D721Med (cell line): Measurements from ENCODE around the gene TNFAIP2.

ENCODE experiments used
- DNase-seq: peaks from one replicate; pipeline ENCODE4 v3.0.0; 2011; ENCODE audit warnings: low spot score; ENCODE audit not compliant: insufficient read length
- FAIRE-seq: peaks from 2 replicates; lab custom pipeline; 2011; peaks lifted over from hg19 to GRCh38; lab: Jason Lieb, UNC
- CTCF ChIP-seq: IDR thresholded peaks from 2 replicates; pipeline ENCODE4 v1.5.1; 2012; ENCODE audit warnings: mild to moderate bottlenecking, control low read depth; ENCODE audit not compliant: insufficient read depth; ENCODE audit errors: missing control alignments

The TNFAIP2 gene

GRCh38 chr14:103177376-103177775 is 54.1 kb downstream of the TNFAIP2 start:
- no peak for TF ChIP-seq CTCF
- DNase-seq (no peak), FAIRE-seq (no peak)

GRCh38 chr14:103178521-103178920 is 55.3 kb downstream of the TNFAIP2 start:
- DNase-seq = no peak
- FAIRE-seq = no peak
- TF ChIP-seq CTCF = no peak

GRCh38 chr14:103179094-103179493 is 55.8 kb downstream of the TNFAIP2 start:
- DNase-seq (no peak), FAIRE-seq (no peak)
- TF ChIP-seq CTCF = no peak

- DNase-seq = no peak
- no peak for FAIRE-seq
- TF ChIP-seq CTCF = no peak
Observed at GRCh38 chr14:103180331-103180730, 57.1 kb downstream of the TNFAIP2 start.

GRCh38 chr14:103184046-103184445 is 60.8 kb downstream of the TNFAIP2 start:
- FAIRE-seq (no peak), DNase-seq (no peak)
- no peak for TF ChIP-seq CTCF

- TF ChIP-seq CTCF = peak; percentile 35
- DNase-seq (no peak), FAIRE-seq (no peak)
Observed at GRCh38 chr14:103185051-103186029, 62.1 kb downstream of the TNFAIP2 start.
